Neuron (in vitro differentiated cells): ENCODE measurements around the gene TNXB.
"Not testable (repeated sequence)": the region's sequence is repeated elsewhere in the genome, so short reads cannot be mapped to it uniquely, and the experiment has no call there.

Experiments used
- H2AFZ ChIP-seq: one replicate; pipeline ENCODE4 v1.6.1; 2013; ENCODE audit warnings: low read depth, mild to moderate bottlenecking, inconsistent platforms, low read length, moderate library complexity
- H3K27me3 ChIP-seq: one replicate; pipeline ENCODE4 v1.6.1; 2013; ENCODE audit warnings: low read length; ENCODE audit not compliant: insufficient read depth
- H3K36me3 ChIP-seq: one replicate; pipeline ENCODE4 v1.6.1; 2013; ENCODE audit warnings: low read length; ENCODE audit not compliant: insufficient read depth
- H3K4me1 ChIP-seq: one replicate; pipeline ENCODE4 v1.6.1; 2013; ENCODE audit warnings: low read length; ENCODE audit not compliant: insufficient read depth
- H3K4me3 ChIP-seq: 2 replicates; pipeline ENCODE4 v1.5.1; 2013; ENCODE audit warnings: mild to moderate bottlenecking, low read length, moderate library complexity
- H3K9me3 ChIP-seq: one replicate; pipeline ENCODE4 v1.6.1; 2013; ENCODE audit warnings: low read length

TNXB gene

DNA sequence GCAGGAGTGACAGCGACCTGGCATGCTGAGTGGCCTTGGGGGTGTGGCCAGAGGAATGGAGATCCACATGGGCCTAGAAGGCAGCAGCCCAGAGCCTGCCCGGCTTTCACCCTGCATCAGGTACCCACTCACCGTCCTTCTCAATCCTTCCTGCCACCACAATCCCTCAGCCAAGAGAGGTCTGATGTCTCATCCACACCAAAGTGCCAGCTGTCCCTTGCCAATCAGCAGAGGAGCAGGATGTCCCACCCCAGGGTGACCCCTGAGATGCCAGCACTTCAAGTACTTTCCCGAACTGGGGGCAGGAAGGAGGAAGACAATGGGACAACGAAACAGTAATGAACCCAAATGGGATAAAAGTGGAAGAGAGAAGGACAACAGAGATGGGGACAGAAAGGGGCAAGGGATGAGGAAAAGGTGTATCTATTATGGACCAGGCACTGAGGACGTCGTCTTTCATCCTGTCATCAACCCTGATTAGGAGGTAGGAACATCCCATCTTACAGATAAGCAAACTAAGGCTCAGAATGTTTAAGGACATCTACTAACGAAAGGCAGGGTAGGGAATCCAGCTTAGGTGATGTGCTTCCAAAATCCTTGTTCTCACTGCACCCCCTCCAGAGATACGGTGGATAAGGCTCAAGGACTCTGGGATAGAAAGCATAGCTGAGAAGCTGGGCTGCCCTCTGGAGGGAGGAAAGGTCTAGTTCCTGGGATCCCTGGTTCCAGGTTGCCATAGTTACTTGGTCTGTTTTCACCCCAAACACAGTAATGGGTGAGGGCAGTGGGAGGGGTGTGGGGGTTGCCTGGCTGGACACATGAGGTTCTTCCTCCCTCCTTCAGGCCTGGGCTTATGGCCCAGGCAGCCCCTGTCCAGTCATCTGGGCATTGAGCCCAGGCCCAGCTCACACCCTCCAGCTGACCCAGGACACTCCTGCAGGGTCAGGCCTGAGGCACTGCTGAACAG is 4.5 kb upstream of the TNXB start:
- Histone ChIP-seq H3K36me3 (peaks cover 29% of the 10 kb centered on the region), H3K9me3 (no peaks in the 10 kb centered on the region), H3K4me1 (peaks cover 6% of the 10 kb centered on the region), H3K27me3 (no peaks in the 10 kb centered on the region), H3K4me3 (no peak overlapping the region), H2AFZ (no peak overlapping the region)

DNA sequence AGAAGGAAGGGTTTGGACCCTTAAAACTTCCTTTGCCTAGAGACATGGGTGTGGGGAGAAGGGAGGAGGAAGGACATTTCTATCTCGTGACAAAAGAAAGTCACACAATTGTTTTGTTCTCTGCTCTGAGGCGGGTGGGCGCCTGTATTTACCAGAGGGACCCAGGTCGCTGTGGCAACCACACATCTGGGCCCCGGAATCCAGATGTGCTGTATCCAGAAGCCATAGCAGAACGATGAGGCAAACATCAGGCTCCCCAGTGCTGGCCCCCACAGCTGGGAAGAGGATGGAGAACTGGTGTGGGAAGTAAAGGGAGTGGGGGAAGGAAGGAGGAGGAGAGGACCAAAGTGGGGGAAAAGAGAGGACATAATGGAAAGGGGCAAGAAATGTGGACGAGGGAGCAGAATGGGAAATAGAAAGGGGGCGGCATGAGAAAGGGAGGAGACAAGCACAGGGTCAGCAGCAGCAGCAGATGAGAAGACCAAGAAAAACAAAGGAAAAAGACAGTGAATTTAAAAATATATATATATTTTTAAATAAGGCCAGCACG is 3.4 kb upstream of the TNXB start:
- Histone ChIP-seq H3K4me1 (peaks cover 15% of the 10 kb centered on the region), H3K36me3 (peaks cover 20% of the 10 kb centered on the region), H3K27me3 (no peaks in the 10 kb centered on the region), H3K9me3 (no peaks in the 10 kb centered on the region), H3K4me3 (no peak overlapping the region), H2AFZ (no peak overlapping the region)

GRCh38 chr6:32111424-32112066 is 2.4 kb upstream of the TNXB start:
- H3K36me3 ChIP-seq = peaks cover 10% of the 10 kb centered on the region
- peaks cover 15% of the 10 kb centered on the region for H3K4me1 ChIP-seq
- no peaks in the 10 kb centered on the region for H3K9me3 ChIP-seq
- no peak overlapping the region for H3K4me3 ChIP-seq
- no peaks in the 10 kb centered on the region for H3K27me3 ChIP-seq
- H2AFZ ChIP-seq = no peak overlapping the region

GRCh38 chr6:32110632-32111031 is 1.5 kb upstream of the TNXB start:
- Histone ChIP-seq H2AFZ (no peak overlapping the region), H3K36me3 (peaks cover 3% of the 10 kb centered on the region), H3K4me1 (peaks cover 15% of the 10 kb centered on the region), H3K9me3 (no peaks in the 10 kb centered on the region), H3K4me3 (no peak overlapping the region), H3K27me3 (no peaks in the 10 kb centered on the region)

- Histone ChIP-seq H3K4me1 (peaks cover 15% of the 10 kb centered on the region), H2AFZ (no peak overlapping the region), H3K27me3 (no peaks in the 10 kb centered on the region), H3K36me3 (peaks cover under 1% of the 10 kb centered on the region), H3K9me3 (no peaks in the 10 kb centered on the region), H3K4me3 (no peak overlapping the region)
Observed at GRCh38 chr6:32109765-32110160, 625 bp upstream of the TNXB start.

DNA sequence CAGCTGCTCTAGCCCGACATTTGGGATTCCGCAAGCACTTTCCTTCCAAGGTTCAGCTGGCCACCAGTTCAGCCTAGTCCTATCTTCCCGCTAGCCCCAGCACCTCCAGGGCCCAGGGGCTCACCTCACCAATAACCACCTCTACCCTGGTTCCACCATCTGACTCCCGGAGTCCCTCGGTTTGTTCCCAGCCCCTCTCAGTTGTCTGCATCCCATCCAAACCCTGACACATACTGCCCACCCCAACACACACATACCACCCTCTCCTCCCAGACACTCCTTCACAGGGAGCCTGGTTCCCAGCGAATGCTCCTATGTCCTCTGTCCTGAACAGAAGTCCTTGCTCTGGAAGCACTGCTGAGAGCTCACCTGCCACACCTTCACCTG is 418 bp downstream of the TNXB start:
- Histone ChIP-seq H3K4me1 (peaks cover 15% of the 10 kb centered on the region), H3K27me3 (no peaks in the 10 kb centered on the region), H3K4me3 (no peak overlapping the region), H3K9me3 (no peaks in the 10 kb centered on the region), H3K36me3 (no peaks in the 10 kb centered on the region), H2AFZ (no peak overlapping the region)

GRCh38 chr6:32108094-32108627 is 977 bp downstream of the TNXB start:
- no peaks in the 10 kb centered on the region for H3K36me3 ChIP-seq
- no peak overlapping the region for H3K4me3 ChIP-seq
- no peaks in the 10 kb centered on the region for H3K9me3 ChIP-seq

GRCh38 chr6:32107406-32107805 is 1.7 kb downstream of the TNXB start:
- Histone ChIP-seq H3K9me3 (no peaks in the 10 kb centered on the region), H3K27me3 (no peaks in the 10 kb centered on the region), H3K36me3 (no peaks in the 10 kb centered on the region), H2AFZ (no peak overlapping the region), H3K4me3 (no peak overlapping the region), H3K4me1 (peaks cover 12% of the 10 kb centered on the region)

More at GRCh38 chr6:32108094-32108627, 977 bp downstream of the TNXB start:
- Histone ChIP-seq H3K4me1 (peaks cover 15% of the 10 kb centered on the region), H3K27me3 (no peaks in the 10 kb centered on the region), H2AFZ (no peak overlapping the region)

GRCh38 chr6:32105433-32105832 is 3.7 kb downstream of the TNXB start:
- H3K36me3 ChIP-seq = no peaks in the 10 kb centered on the region
- peaks cover 10% of the 10 kb centered on the region for H3K4me1 ChIP-seq
- H3K4me3 ChIP-seq = no peak overlapping the region
- no peaks in the 10 kb centered on the region for H3K27me3 ChIP-seq
- H2AFZ ChIP-seq = no peak overlapping the region
- no peaks in the 10 kb centered on the region for H3K9me3 ChIP-seq

DNA sequence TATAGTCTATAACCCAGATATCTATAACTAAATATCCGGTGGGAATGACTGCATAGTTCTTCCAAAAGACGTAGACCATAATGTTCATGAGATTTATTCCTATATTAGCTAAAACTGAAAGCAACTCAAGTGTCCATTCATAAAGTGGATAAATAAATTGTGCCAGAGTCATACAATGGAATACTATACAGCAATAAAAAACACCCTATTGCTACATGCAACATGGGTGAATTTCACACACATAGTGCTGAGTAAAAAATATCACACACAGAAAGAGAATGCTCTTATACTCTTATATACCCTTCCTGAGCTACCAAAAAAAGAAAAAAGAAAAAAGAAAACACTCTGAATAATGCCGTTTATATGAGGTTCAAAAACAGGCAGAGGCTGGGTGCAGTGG is 6.9 kb downstream of the TNXB start:
- H3K4me1 ChIP-seq = no peaks in the 10 kb centered on the region
- peaks cover 6% of the 10 kb centered on the region for H3K27me3 ChIP-seq
- no peaks in the 10 kb centered on the region for H3K9me3 ChIP-seq
- H2AFZ ChIP-seq = no peak overlapping the region
- H3K36me3 ChIP-seq = no peaks in the 10 kb centered on the region
- no peak overlapping the region for H3K4me3 ChIP-seq

DNA sequence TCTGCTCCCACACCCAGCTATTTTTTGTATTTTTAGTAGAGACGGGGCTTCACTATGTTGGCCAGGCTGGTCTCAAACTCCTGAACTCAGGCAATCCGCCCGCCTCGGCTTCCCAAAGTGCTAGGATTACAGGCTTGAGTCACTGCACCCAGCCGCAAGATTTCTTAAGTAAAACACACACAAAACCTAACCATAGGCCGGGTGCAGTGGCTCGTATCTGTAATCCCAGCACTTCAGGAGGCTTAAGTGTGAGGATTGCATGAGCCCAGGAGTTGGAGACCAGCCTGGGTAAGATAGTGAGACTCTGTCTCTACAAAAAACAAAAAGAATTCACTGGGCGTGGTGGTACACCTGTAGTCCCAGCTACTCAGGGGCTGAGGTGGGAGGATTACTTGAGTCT is 8.9 kb downstream of the TNXB start:
- H3K4me1 ChIP-seq, H3K36me3 ChIP-seq, H3K4me3 ChIP-seq, H3K9me3 ChIP-seq, H2AFZ ChIP-seq: not testable (repeated sequence)
- peaks cover 10% of the 10 kb centered on the region for H3K27me3 ChIP-seq

DNA sequence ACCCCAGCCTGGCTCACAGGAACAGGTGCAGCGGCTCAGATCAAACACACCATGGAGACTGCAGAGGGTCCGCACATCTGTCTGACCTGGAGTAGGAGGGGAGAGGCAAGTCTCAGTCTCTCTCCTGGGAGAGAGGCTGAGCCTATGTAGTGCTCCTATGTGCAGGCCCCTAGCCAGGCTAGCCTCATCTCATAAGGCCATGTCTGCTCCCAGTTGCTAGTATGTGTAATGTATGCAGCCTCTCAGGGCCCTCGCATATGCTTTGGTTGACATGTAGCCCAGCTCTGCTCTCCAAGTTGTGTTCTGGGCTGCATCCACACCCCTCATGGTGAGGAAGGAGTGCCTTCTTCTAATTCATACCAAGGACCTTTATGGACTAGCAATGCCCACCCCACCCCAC is 11.8 kb downstream of the TNXB start:
- H3K9me3 ChIP-seq = no peaks in the 10 kb centered on the region
- H3K27me3 ChIP-seq = peaks cover 10% of the 10 kb centered on the region
- no peak overlapping the region for H2AFZ ChIP-seq

More for the DNA sequence above, 11.8 kb downstream of the TNXB start:
- no peaks in the 10 kb centered on the region for H3K36me3 ChIP-seq
- no peaks in the 10 kb centered on the region for H3K4me1 ChIP-seq
- H3K4me3 ChIP-seq = no peak overlapping the region
